HepG2 (cell line): ENCODE data around the gene PTGIS. TPM values are rescaled to one million over a fixed set of nuclear protein-coding genes. Genes with fewer than 3 reads are reported as not detected.

Experiments used
- AGO1 ChIP-seq: fragments of 200-400 bp; formaldehyde crosslinking; IDR thresholded peaks from 2 replicates; pipeline ENCODE4 v1.6.1; 2017; ENCODE audit warnings: mild to moderate bottlenecking, low read depth, low read length, moderate library complexity; ENCODE audit not compliant: poor library complexity, severe bottlenecking
- CENPT ChIP-seq: sonication (generic); formaldehyde crosslinking; IDR thresholded peaks from 2 replicates; pipeline ENCODE4 v1.8.0; 2022; ENCODE audit warnings: low read depth, mild to moderate bottlenecking, moderate library complexity, missing genetic modification reagents
- HMG20A ChIP-seq: IDR thresholded peaks from 2 replicates; pipeline ENCODE4 v1.6.1; 2016; ENCODE audit warnings: borderline replicate concordance
- HOXD1 ChIP-seq: sonication (generic); formaldehyde crosslinking; IDR thresholded peaks from 2 replicates; pipeline ENCODE4 v1.5.0; 2020; ENCODE audit warnings: missing genetic modification reagents
- KLF15 ChIP-seq: sonication (generic); formaldehyde crosslinking; IDR thresholded peaks from 2 replicates; pipeline ENCODE4 v1.8.1; 2023; ENCODE audit warnings: borderline replicate concordance, mild to moderate bottlenecking, inconsistent platforms, missing genetic modification reagents, mixed read lengths
- RAD51 ChIP-seq: fragments of 450-650 bp; IDR thresholded peaks from 2 replicates; pipeline ENCODE4 v1.6.1; 2016; ENCODE audit warnings: borderline replicate concordance
- RBAK ChIP-seq: sonication (generic); formaldehyde crosslinking; IDR thresholded peaks from 2 replicates; pipeline ENCODE4 v1.5.1; 2020; ENCODE audit warnings: mild to moderate bottlenecking, missing genetic modification reagents
- SIN3B ChIP-seq: fragments of 150-350 bp; IDR thresholded peaks from 2 replicates; pipeline ENCODE4 v1.6.1; 2014; ENCODE audit warnings: low read length
- SOX13 ChIP-seq, 3 experiments: fragments of 450-650 bp in 1 of 3; sonication (generic) in 1 of 3; formaldehyde crosslinking in 1 of 3; IDR thresholded peaks in 2 of 3; conservative IDR thresholded peaks in 1 of 3; 2 replicates each; pipeline versions ENCODE4 v1.5.0 to v1.6.1; 2016 to 2020; ENCODE audit warnings: antibody characterized with exemption in 1 of 3, mild to moderate bottlenecking in 1 of 3, missing compliant biosample characterization in 1 of 3, missing genetic modification reagents in 1 of 3, moderate library complexity in 1 of 3
- SOX5 ChIP-seq: IDR thresholded peaks from 2 replicates; pipeline ENCODE4 v1.6.1; 2016; ENCODE audit warnings: borderline replicate concordance
- TBX3 ChIP-seq: fragments of 450-650 bp; IDR thresholded peaks from 2 replicates; pipeline ENCODE4 v1.6.1; 2017; ENCODE audit warnings: antibody characterized with exemption, mild to moderate bottlenecking, inconsistent platforms, borderline replicate concordance
- ZBTB37 ChIP-seq: sonication (generic); formaldehyde crosslinking; IDR thresholded peaks from 2 replicates; pipeline ENCODE4 v1.4.0; 2020; ENCODE audit warnings: mild to moderate bottlenecking, missing genetic modification reagents
- ZNF383 ChIP-seq: sonication (generic); formaldehyde crosslinking; IDR thresholded peaks from 2 replicates; pipeline ENCODE4 v1.4.0; 2020; ENCODE audit warnings: missing genetic modification reagents, mild to moderate bottlenecking, borderline replicate concordance
- ZNF558 ChIP-seq: sonication (generic); formaldehyde crosslinking; IDR thresholded peaks from 2 replicates; pipeline ENCODE4 v1.9.0; 2022; ENCODE audit warnings: mild to moderate bottlenecking, missing genetic modification reagents, borderline replicate concordance
- ZNF737 ChIP-seq: sonication (generic); formaldehyde crosslinking; IDR thresholded peaks from 2 replicates; pipeline ENCODE4 v1.5.0; 2020; ENCODE audit warnings: missing genetic modification reagents, mild to moderate bottlenecking, borderline replicate concordance
- ZNF781 ChIP-seq: sonication (generic); formaldehyde crosslinking; IDR thresholded peaks from 2 replicates; pipeline ENCODE4 v1.5.1; 2020; ENCODE audit warnings: borderline replicate concordance, mild to moderate bottlenecking, missing genetic modification reagents; ENCODE audit errors: not compliant biosample characterization
- ZNF790 ChIP-seq: sonication (generic); formaldehyde crosslinking; IDR thresholded peaks from 2 replicates; pipeline ENCODE4 v1.8.0; 2022; ENCODE audit warnings: missing genetic modification reagents, mild to moderate bottlenecking, borderline replicate concordance
- polyA plus RNA-seq, 8 experiments: library from polyadenylated mRNA; depleted of rRNA in 3 of 8; stranded (reverse) in 7 of 8; unstranded in 1 of 8; fragments of >200 nt; fragmentation: Illumina TruSeq in 4 of 8; extraction: Trizol in 4 of 8; gene quantifications; 2 replicates each; pipeline versions ENCODE4 v1.2.1 to v1.2.3, GENCODE V29; 2011 to 2016; ENCODE audit warnings: low read depth in 4 of 8, missing spikeins in 1 of 8, mixed read lengths in 1 of 8; ENCODE audit not compliant: insufficient read depth in 1 of 8
- total RNA-seq, 5 experiments: library from RNA; depleted of rRNA; stranded (reverse); fragments of >200 nt; fragmentation: Illumina TruSeq; extraction: Trizol; gene quantifications; 2 replicates each; pipeline ENCODE4 v1.2.3, GENCODE V29; 2016; ENCODE audit warnings: low read depth in 1 of 5
- TF ChIP-seq, protein P1 (sequence below): sonication (generic); formaldehyde crosslinking; IDR thresholded peaks from 2 replicates; pipeline ENCODE4 v1.4.0; 2020; ENCODE audit warnings: missing genetic modification reagents, borderline replicate concordance
- TF ChIP-seq, protein P2 (sequence below): sonication (generic); formaldehyde crosslinking; IDR thresholded peaks from 2 replicates; pipeline ENCODE4 v1.5.0; 2020; ENCODE audit warnings: mild to moderate bottlenecking, missing genetic modification reagents

Gene PTGIS
- total and polyA plus RNA-seq, 2 of the 13 experiments (the other 11 are each of a cell fraction or from before 2014, with no cell fraction given): not detected

DNA sequence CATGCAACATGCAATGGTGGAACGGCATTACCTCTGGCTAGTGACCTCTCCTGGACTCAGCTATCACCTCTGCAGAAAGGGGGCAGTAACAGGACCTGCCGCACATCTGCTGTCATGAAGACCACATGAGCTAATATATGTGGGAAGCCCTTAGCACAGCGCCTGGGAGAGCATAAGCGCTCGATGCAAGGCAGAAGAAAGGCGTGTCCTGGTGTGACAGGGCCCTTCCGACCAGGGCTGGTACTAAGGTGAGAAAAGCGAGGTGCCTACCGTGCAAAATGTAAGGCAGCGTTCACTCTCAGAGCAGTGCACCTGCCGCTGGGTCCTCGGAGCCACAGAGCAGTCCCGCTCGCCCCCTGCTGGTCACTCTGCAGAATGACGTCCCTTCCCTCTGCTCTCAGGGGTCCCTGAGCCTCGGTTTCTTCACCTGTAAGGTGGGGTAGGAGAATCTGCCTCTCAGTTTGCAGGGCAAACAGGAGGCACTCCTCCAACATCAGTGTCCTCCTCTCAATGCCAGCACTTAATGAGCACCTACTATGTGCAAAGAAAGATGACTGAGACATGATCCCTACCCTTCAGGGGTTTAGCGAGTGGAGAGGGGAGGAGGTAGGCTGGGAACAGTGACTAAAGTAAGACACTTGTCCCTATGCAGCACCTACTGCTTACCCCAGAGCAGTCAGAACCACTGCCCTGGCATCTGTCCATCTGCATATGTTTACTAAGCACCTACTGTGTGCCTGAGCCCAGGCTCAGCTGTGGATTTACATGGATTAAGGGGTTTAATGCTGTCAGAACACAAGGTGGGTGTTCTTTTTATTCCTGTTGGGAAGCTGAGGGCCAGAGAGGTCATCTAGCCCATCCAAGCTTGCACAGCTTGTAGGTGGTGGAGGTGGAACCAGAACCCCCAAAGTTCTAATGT, 41.1 kb upstream of the PTGIS start (continued):
- TF ChIP-seq ZBTB37 (CRISPR knock-in tag) (no peak), ZNF737 (CRISPR knock-in tag) (0 out of 2 replicates have a peak, but pooled peaks have one; percentile 76), HMG20A (CRISPR knock-in tag) (no peak; the same call in 1 of the 2 replicates), RBAK (CRISPR knock-in tag) (no peak), ZNF781 (peak; percentile 88), AGO1 (no peak), TBX3 (no peak), SIN3B (no peak), CENPT (no peak), SOX13 (IDR thresholded peaks at IDR 0.05) (no peak), SOX13 (CRISPR knock-in tag; conservative IDR thresholded peaks at IDR 0.05 in 1 of 2, IDR thresholded peaks at IDR 0.05 in 1 of 2) (peak in 1 of 2 experiments; percentile 24; a peak in 1 of 4 replicates), SOX5 (peak; percentile 6; the same call in 1 of the 2 replicates), ZNF558 (CRISPR knock-in tag) (no peak; the same call in 1 of the 2 replicates), RAD51 (no peak), KLF15 (CRISPR knock-in tag) (no peak), ZNF383 (CRISPR knock-in tag) (no peak), HOXD1 (CRISPR knock-in tag) (no peak), ZNF790 (CRISPR knock-in tag) (no peak)
- TF ChIP-seq, protein P1, sequence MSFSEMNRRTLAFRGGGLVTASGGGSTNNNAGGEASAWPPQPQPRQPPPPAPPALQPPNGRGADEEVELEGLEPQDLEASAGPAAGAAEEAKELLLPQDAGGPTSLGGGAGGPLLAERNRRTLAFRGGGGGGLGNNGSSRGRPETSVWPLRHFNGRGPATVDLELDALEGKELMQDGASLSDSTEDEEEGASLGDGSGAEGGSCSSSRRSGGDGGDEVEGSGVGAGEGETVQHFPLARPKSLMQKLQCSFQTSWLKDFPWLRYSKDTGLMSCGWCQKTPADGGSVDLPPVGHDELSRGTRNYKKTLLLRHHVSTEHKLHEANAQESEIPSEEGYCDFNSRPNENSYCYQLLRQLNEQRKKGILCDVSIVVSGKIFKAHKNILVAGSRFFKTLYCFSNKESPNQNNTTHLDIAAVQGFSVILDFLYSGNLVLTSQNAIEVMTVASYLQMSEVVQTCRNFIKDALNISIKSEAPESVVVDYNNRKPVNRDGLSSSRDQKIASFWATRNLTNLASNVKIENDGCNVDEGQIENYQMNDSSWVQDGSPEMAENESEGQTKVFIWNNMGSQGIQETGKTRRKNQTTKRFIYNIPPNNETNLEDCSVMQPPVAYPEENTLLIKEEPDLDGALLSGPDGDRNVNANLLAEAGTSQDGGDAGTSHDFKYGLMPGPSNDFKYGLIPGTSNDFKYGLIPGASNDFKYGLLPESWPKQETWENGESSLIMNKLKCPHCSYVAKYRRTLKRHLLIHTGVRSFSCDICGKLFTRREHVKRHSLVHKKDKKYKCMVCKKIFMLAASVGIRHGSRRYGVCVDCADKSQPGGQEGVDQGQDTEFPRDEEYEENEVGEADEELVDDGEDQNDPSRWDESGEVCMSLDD (CRISPR knock-in tag): no peak
- TF ChIP-seq, protein P2, sequence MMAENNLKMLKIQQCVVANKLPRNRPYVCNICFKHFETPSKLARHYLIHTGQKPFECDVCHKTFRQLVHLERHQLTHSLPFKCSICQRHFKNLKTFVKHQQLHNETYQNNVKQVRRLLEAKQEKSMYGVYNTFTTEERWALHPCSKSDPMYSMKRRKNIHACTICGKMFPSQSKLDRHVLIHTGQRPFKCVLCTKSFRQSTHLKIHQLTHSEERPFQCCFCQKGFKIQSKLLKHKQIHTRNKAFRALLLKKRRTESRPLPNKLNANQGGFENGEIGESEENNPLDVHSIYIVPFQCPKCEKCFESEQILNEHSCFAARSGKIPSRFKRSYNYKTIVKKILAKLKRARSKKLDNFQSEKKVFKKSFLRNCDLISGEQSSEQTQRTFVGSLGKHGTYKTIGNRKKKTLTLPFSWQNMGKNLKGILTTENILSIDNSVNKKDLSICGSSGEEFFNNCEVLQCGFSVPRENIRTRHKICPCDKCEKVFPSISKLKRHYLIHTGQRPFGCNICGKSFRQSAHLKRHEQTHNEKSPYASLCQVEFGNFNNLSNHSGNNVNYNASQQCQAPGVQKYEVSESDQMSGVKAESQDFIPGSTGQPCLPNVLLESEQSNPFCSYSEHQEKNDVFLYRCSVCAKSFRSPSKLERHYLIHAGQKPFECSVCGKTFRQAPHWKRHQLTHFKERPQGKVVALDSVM (CRISPR knock-in tag): peak; percentile 59
